GM12865 (cell line): ENCODE results near the gene TRPC6.

Source experiments
- DNase-seq: peaks from one replicate; pipeline ENCODE4 v3.0.0; 2010; ENCODE audit warnings: low read depth
- H3K4me3 ChIP-seq: 2 replicates; pipeline ENCODE4 v1.5.1; 2011; ENCODE audit warnings: mild to moderate bottlenecking, low read depth, low read length, control low read depth
- TF ChIP-seq, protein P1 (sequence below): IDR thresholded peaks from 2 replicates; pipeline ENCODE4 v1.5.1; 2011; ENCODE audit warnings: low read length, control low read depth, low read depth, inconsistent platforms; ENCODE audit not compliant: insufficient read depth; ENCODE audit errors: missing control alignments

TRPC6 gene

DNA sequence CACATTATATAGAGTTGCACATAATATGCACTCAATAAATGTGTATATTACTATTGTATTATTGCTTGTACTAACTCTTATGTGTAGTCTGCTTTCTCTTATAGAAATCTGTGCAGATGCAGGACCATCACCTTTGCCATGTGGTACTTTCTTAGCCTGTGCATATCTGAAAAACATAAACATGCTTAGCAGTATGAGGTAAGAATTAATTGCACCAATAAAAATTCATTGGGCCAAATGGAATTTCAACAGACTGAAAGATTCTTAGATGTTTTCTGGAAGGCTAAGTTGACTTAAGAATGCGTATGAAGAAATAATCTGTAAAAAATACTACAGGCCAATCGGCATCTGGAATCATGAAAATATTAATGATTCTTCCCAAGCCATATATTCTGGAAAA lies 55.3 kb downstream of the TRPC6 start:
- DNase-seq: no peak
- H3K4me3 ChIP-seq: no peak overlapping the region
- TF ChIP-seq, protein P1, sequence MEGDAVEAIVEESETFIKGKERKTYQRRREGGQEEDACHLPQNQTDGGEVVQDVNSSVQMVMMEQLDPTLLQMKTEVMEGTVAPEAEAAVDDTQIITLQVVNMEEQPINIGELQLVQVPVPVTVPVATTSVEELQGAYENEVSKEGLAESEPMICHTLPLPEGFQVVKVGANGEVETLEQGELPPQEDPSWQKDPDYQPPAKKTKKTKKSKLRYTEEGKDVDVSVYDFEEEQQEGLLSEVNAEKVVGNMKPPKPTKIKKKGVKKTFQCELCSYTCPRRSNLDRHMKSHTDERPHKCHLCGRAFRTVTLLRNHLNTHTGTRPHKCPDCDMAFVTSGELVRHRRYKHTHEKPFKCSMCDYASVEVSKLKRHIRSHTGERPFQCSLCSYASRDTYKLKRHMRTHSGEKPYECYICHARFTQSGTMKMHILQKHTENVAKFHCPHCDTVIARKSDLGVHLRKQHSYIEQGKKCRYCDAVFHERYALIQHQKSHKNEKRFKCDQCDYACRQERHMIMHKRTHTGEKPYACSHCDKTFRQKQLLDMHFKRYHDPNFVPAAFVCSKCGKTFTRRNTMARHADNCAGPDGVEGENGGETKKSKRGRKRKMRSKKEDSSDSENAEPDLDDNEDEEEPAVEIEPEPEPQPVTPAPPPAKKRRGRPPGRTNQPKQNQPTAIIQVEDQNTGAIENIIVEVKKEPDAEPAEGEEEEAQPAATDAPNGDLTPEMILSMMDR: no peak

DNA sequence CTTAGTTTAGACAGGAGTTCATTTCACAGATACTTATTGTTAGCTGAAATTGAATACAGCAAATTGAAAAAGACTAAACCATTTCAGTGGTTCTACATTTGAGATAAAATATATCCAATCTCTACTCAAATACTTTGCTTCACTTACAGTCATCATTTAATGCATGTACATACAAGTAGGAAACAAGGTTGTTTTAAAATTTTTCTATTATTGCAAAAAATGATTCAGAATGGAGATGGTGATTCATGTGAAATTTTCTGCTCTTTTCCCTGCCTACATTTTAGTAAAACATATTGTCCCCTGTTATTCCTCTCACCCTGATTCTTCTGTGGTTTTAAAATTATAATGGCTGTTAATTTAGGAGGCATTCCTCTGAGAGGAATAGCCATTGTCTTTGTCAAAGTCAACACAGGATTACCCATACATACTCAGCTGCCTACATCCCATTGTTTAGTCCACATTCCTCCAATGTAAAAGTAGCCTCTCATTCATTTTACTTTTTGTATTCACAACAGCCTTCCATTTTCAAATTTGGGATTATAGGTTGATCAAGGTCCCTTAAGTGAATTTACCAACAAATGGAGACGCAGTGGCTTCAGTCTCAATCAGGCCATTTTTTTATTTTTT lies 60.1 kb downstream of the TRPC6 start:
- TF ChIP-seq, protein P1: no peak
- DNase-seq: no peak
- H3K4me3 ChIP-seq: no peak overlapping the region

DNA sequence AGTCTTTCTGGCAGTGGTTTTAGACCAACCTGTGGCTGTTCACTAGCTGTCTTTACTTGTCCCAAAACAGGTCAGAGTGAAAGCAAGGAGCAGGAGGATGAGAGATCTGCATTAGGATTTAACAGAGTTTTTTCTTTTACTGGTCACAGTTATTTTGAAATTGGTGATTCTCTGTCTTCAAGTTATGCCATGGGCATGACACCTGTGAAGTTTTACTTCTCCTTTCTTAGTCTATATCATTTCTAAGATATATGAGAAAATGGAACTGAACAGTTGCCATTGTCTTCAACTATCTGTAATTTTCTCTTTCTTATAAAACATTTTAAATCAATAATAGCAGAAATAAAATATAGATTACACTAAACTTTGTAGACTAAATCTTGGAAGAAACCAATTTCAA lies 60.6 kb downstream of the TRPC6 start:
- no peak for DNase-seq
- no peak overlapping the region for H3K4me3 ChIP-seq
- TF ChIP-seq, protein P1: no peak

DNA sequence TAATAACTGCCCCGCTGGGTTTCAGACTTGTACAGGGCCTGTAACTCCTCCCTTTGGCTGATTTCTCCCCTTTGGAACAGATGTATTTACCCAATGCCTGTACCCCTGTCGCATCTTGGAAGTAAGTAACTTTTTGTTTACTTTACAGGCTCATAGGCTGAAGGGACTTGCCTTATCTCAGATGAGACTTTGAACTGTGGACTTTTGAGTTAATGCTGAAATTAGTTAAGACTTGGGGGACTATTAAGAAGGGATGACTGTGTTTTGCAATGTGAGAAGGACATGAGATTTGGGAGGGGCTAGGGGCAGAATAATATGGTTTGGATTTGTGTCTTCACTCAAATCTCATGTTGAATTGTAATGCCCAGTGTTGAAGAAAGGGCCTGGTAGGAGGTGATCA lies 62.0 kb downstream of the TRPC6 start:
- TF ChIP-seq, protein P1: no peak
- DNase-seq: no peak
- H3K4me3 ChIP-seq: no peak overlapping the region

DNA sequence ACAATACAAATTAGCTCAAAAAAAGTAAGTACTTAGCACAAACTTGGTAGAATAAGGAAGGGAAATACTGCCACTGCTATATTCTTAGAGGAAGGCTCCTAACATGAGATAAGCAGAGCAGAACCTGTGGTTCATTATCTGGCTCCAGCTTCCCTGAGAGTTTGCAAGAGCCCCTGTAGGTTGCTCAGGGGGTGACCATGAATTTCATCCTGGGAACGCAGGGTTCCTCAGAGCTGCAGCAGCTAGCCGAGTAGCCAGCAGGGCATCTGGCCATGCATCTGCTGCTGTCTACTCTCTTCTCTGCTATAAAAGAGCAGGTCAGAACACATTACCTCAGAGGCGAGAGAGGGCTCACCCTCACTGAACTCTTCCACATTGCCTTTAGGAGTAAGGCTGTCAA lies 67.3 kb downstream of the TRPC6 start:
- TF ChIP-seq, protein P1: no peak
- no peak overlapping the region for H3K4me3 ChIP-seq
- no peak for DNase-seq

DNA sequence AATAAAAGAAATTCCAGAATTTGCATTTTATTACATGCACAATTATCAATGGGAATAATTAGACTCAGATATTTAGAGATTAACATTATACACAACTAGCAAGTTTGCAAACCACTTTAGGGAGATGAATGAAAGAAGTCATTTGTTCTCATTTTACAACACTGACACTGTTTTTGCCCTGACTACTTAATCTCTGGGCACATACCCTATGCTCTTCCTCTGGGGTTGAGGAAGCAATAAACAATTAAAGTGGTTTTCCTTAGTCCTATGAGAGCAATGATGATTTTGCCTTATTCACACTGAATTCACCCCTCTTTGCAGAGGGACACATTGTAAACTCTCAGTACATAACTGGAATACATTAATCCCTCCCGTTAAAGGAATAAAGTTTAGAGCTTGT lies 72.7 kb downstream of the TRPC6 start:
- DNase-seq: no peak
- TF ChIP-seq, protein P1: no peak
- H3K4me3 ChIP-seq: no peak overlapping the region

DNA sequence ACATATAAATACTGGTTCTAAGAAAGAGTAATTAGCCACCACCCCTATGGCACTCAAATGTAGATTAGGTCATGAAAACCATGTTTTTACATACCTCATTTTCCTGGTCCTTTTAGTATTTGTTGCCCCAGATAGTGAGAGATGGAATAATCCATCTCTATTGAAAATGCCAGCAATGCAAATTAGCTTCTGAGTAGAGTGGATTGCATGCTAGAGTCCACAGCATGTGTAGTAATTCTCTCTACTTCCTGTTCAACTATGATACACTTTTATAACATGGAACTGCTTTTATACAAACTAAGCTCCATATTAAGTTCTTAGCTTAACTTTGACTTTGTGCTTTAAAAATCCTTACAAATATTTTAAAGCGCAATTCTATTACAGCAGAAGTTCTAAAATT lies 73.2 kb downstream of the TRPC6 start:
- TF ChIP-seq, protein P1: no peak
- H3K4me3 ChIP-seq: no peak overlapping the region
- no peak for DNase-seq
